ENCODE measurements around the gene BOLA2B.
A peak's percentile ranks its signal among the peaks of the same experiment; 100 is the strongest.
"Not testable (repeated sequence)": the region's sequence is repeated elsewhere in the genome, so short reads cannot be mapped to it uniquely, and the experiment has no call there.

Gene BOLA2B

GRCh38 chr16:30193615-30194014, at the start of gene BOLA2B, which contains the start of gene SLX1A:
TSS of gene BOLA2B (minus strand) at chr16:30193666. CDS start at chr16:30193595, 71 bp downstream.
TSS of gene SLX1A (plus strand) at chr16:30193875. CDS start at chr16:30194085, 210 bp downstream.
- DNase-seq, result not testable (repeated sequence)

GRCh38 chr16:30217082-30217481, 23.6 kb upstream of the BOLA2B start:
- peak; percentile 17 for DNase-seq

GRCh38 chr16:30211414-30211813, 17.9 kb upstream of the BOLA2B start:
- DNase-seq, result not testable (repeated sequence)

GRCh38 chr16:30209032-30209431, 15.6 kb upstream of the BOLA2B start:
- DNase-seq, result not testable (repeated sequence)

GRCh38 chr16:30207063-30207704, 13.7 kb upstream of the BOLA2B start:
- DNase-seq, result peak; percentile 22

- not testable (repeated sequence) for DNase-seq
Observed at GRCh38 chr16:30206252-30206651, 12.8 kb upstream of the BOLA2B start.

GRCh38 chr16:30205541-30206236, 12.2 kb upstream of the BOLA2B start:
- DNase-seq, result peak; percentile 27

- DNase-seq, result not testable (repeated sequence)
Observed at GRCh38 chr16:30199608-30200343, 6.3 kb upstream of the BOLA2B start.

GRCh38 chr16:30199049-30199448, 5.6 kb upstream of the BOLA2B start, which contains the start of gene SULT1A3:
TSS of gene SULT1A3 (plus strand) at chr16:30199255. CDS start at chr16:30200729, 1,474 bp downstream.
- DNase-seq, result not testable (repeated sequence)

- DNase-seq, result not testable (repeated sequence)
Observed at GRCh38 chr16:30197001-30197400, 3.5 kb upstream of the BOLA2B start.

GRCh38 chr16:30194172-30194925, 883 bp upstream of the BOLA2B start:
- DNase-seq, result peak; percentile 29

GRCh38 chr16:30193098-30193497, 368 bp downstream of the BOLA2B start:
- not testable (repeated sequence) for DNase-seq

GRCh38 chr16:30191158-30191557, 2.3 kb downstream of the BOLA2B start:
- not testable (repeated sequence) for DNase-seq

GRCh38 chr16:30187971-30188561, 5.4 kb downstream of the BOLA2B start:
- DNase-seq, result peak; percentile 34

- no peak for DNase-seq
Observed at GRCh38 chr16:30187556-30187865, 6.0 kb downstream of the BOLA2B start.

GRCh38 chr16:30186782-30187555, 6.5 kb downstream of the BOLA2B start:
- peak; percentile 96 for DNase-seq

- no peak for DNase-seq
Observed at GRCh38 chr16:30186444-30186781, 7.1 kb downstream of the BOLA2B start.

GRCh38 chr16:30185683-30186421, 7.6 kb downstream of the BOLA2B start:
- DNase-seq, result peak; percentile 84

GRCh38 chr16:30184891-30185682, 8.4 kb downstream of the BOLA2B start:
- DNase-seq, result peak; percentile 68

All from stimulated activated CD8-positive, alpha-beta memory T cell treated with anti-CD3 and anti-CD28 coated beads, Interleukin-4, amount 100 ng/mL, for 48 hours (primary cell).